Measurements from ENCODE around the gene ZBTB16. TPM values are rescaled to one million over a fixed set of nuclear protein-coding genes. Genes with fewer than 3 reads are reported as not detected.

Gene ZBTB16
- total and polyA plus RNA-seq, 2 of the 4 experiments (the other 2 are of a cell fraction) = not detected

DNA sequence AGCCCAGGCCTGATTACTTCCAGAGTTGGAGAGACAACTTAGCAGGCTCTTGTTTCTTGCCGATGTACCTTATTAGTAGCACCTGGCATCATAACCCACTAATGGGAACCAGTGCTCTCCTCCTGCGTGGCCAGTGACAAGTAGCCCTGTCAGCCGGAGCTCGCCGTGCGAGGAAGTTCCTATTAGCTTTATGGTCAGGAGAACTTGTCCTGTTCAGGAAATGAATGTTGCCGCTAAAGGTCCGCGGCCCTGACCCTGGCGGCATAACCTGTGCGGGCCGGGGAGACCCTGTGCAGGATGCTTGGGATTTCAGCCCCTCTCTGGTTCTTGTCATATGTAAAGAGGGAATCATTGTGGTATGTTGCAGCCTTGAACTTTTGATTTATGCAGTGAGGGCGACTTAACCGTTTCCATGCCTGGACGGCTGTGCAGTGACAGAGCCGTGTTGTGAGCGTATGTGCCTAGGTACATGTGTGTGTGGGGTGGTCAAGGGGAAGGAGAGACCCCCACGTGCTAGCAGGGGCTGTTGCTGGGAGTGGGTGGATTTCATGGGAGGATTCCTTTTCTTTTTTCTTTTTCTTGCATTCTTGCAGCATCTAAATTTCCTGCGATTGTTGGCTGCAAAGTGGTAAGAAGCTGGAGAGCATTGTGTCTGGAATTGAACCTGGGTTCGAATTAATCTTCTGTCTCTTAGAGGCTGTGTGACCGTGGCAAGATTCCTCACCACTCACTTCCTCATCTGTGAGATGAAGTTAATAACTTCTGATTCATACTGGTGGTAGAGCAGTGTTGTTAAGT is 15.2 kb downstream of the ZBTB16 start:
- Histone ChIP-seq H3K9me3 (ENCODE audit: control insufficient read depth, insufficient read depth, low read length) (no peaks in the 10 kb centered on the region), H3K18ac (ENCODE audit: low read depth, low read length) (no peak overlapping the region), H2AFZ (replicated peaks; ENCODE audit: low read length, poor library complexity) (no peak overlapping the region), H3K27ac (ENCODE audit: insufficient read depth, low read length) (no peak overlapping the region), H3K27me3 (ENCODE audit: control insufficient read depth, insufficient read depth, low read length) (peaks cover 20% of the 10 kb centered on the region), H3K9ac (ENCODE audit: low read depth, low read length) (no peak overlapping the region), H3K79me1 (ENCODE audit: low read depth in 1 of 2, low read length in 2 of 2) (no peaks in the 10 kb centered on the region), H3K4me2 (ENCODE audit: low read depth, low read length) (no peak overlapping the region), H4K5ac (ENCODE audit: low read depth, low read length) (no peak overlapping the region), H3K4me3 (ENCODE audit: insufficient read depth, low read depth, low read length) (no peak overlapping the region), H4K91ac (ENCODE audit: insufficient read depth, low read depth, low read length) (no peak overlapping the region), H3K23ac (ENCODE audit: low read depth, low read length) (no peak overlapping the region), H3K9me1 (ENCODE audit: insufficient read depth, low read length) (no peaks in the 10 kb centered on the region), H2BK15ac (ENCODE audit: low read depth, low read length) (no peak overlapping the region), H3K14ac (replicated peaks; ENCODE audit: low read depth, low read length) (no peak overlapping the region), H3K36me3 (ENCODE audit: control insufficient read depth, insufficient read depth, low read length) (no peaks in the 10 kb centered on the region), H2BK20ac (ENCODE audit: low read depth, low read length) (no peak overlapping the region), H2AK5ac (ENCODE audit: low read depth, low read length) (no peak overlapping the region), H3K4ac (ENCODE audit: low read depth, low read length) (no peak overlapping the region), H2AK9ac (replicated peaks; ENCODE audit: low read depth, low read length, poor library complexity) (no peak overlapping the region), H3K56ac (ENCODE audit: extremely low read depth, insufficient read depth, low read length) (no peak overlapping the region), H4K8ac (ENCODE audit: low read depth in 2 of 2, low read length in 2 of 2) (no peak overlapping the region), H2BK5ac (ENCODE audit: low read depth, low read length, poor library complexity, severe bottlenecking) (no peak overlapping the region), H4K20me1 (ENCODE audit: insufficient read depth, low read length) (no peaks in the 10 kb centered on the region), H2BK120ac (ENCODE audit: low read depth, low read length) (no peak overlapping the region), H3K4me1 (ENCODE audit: control insufficient read depth, insufficient read depth, low read length) (no peaks in the 10 kb centered on the region)
- ATAC-seq (ENCODE audit: low read depth) (no peak), DNase-seq (no peak)
- TF ChIP-seq BHLHE40 (IDR thresholded peaks at IDR 0.05; ENCODE audit: low read depth, low read length) (no peak), MAZ (IDR thresholded peaks at IDR 0.05; ENCODE audit: borderline replicate concordance, low read depth, low read length) (no peak), RFX5 (IDR thresholded peaks at IDR 0.05; ENCODE audit: low read depth, low read length) (no peak), CEBPB (IDR thresholded peaks at IDR 0.05; ENCODE audit: low read depth, low read length) (no peak), FOS (IDR thresholded peaks at IDR 0.05; ENCODE audit: low read depth, low read length) (no peak), POLR2A (IDR thresholded peaks at IDR 0.05; ENCODE audit: low read depth, low read length) (no peak)
- TF ChIP-seq, protein P1, sequence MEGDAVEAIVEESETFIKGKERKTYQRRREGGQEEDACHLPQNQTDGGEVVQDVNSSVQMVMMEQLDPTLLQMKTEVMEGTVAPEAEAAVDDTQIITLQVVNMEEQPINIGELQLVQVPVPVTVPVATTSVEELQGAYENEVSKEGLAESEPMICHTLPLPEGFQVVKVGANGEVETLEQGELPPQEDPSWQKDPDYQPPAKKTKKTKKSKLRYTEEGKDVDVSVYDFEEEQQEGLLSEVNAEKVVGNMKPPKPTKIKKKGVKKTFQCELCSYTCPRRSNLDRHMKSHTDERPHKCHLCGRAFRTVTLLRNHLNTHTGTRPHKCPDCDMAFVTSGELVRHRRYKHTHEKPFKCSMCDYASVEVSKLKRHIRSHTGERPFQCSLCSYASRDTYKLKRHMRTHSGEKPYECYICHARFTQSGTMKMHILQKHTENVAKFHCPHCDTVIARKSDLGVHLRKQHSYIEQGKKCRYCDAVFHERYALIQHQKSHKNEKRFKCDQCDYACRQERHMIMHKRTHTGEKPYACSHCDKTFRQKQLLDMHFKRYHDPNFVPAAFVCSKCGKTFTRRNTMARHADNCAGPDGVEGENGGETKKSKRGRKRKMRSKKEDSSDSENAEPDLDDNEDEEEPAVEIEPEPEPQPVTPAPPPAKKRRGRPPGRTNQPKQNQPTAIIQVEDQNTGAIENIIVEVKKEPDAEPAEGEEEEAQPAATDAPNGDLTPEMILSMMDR (conservative IDR thresholded peaks at IDR 0.05; ENCODE audit: low read depth, low read length) = no peak
- in situ Hi-C loops (cut with MboI; ENCODE audit: low sequenced_read_pairs) = no loop called here
- dilution Hi-C loops (cut with HindIII; ENCODE audit: low sequenced_read_pairs, unreplicated experiment) = no loop called here
- ChIA-PET POLR2A (ENCODE audit: unreplicated experiment) (no interaction called here), CTCF (no interaction called here)
- BruUV-seq (replicated peaks) = no TSS peak
- WGBS, 2 experiments (ENCODE audit: extremely low coverage in 2 of 2, insufficient read length in 1 of 2) = 72% methylated on average over 5 of the region's 21 CpGs; no CpG with 5 or more reads in 1 of the 2 experiments
- intact Hi-C loops (cut with micrococcal nuclease) = no loop called here

Measured in IMR-90 (cell line).